ENCODE results near the gene PRSS57.

DNA sequence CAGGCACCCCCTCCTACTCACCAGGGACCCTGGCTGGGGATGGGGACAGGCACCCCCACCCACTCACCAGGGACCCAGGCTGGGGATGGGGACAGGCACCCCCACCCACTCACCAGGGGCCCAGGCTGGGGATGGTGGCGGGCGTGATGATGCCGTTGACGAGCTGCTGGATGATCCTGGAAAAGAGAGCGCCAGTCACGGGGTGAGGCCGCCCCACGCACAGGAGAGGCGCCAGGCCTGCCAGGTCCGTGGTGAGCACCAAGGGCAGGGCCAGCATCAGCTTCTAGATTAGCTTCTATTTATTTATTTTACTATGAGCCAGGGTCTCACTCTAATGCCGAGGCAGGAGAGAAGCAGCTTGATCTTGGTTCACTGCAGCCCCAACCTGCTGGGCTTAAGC is 45.1 kb downstream of the PRSS57 start:
- TF ChIP-seq EZH2 (IDR thresholded peaks at IDR 0.05) (no peak), POLR2AphosphoS5 (IDR thresholded peaks at IDR 0.05; ENCODE audit: borderline replicate concordance, low read depth, low read length) (no peak), FOXP2 (optimal IDR thresholded peaks at IDR 0.05; ENCODE audit: control extremely low read depth, extremely low read length, insufficient read depth) (no peak)
